A549 (cell line): ENCODE measurements around the gene RPTOR. TPM values are rescaled to one million over a fixed set of nuclear protein-coding genes. Genes with fewer than 3 reads are reported as not detected.

ENCODE experiments used
- ATAC-seq, 2 experiments: fragments of 200-7000 bp in 1 of 2; fragments of >200 bp in 1 of 2; cut with Nextera tagmentation in 1 of 2; cut with Tn5 transposase in 1 of 2; 3 replicates each; pipeline versions ENCODE4 v1.8.0 to v1.9.1; 2018 to 2020; ENCODE audit warnings: mild to moderate bottlenecking in 1 of 2, moderate library complexity in 1 of 2
- CTCF ChIA-PET: fragments of 300-600 bp; sonication (Branson Sonifier 250); formaldehyde crosslinking; extraction: SDS; loops from one replicate; lab custom pipeline; 2021; ENCODE audit warnings: antibody characterized with exemption, inconsistent platforms; lab: Yijun Ruan, JAX
- POLR2A ChIA-PET: fragments of 350-600 bp; formaldehyde crosslinking; extraction: SDS; loops from one replicate; lab custom pipeline; 2021; ENCODE audit warnings: antibody characterized with exemption, inconsistent platforms; lab: Yijun Ruan, JAX
- DNase-seq, 2 experiments: peaks; one replicate each; pipeline versions ENCODE4 v3.0.0 to v3.0.0-alpha.2; 2011 to 2016; ENCODE audit warnings: low read depth in 1 of 2, low spot score in 1 of 2
- FAIRE-seq: peaks from 2 replicates; lab custom pipeline; 2011; peaks lifted over from hg19 to GRCh38; lab: Jason Lieb, UNC
- H3K27ac ChIP-seq, 2 experiments: fragments of >200 bp; sonication (Bioruptor Twin); formaldehyde crosslinking; 3 replicates each; pipeline ENCODE4 v1.5.1; 2016 to 2017
- H3K4me1 ChIP-seq: fragments of >200 bp; sonication (Bioruptor Twin); formaldehyde crosslinking; 3 replicates; pipeline ENCODE4 v1.6.1; 2016
- H3K4me2 ChIP-seq: fragments of >200 bp; sonication (Bioruptor Twin); formaldehyde crosslinking; 3 replicates; pipeline ENCODE4 v1.6.1; 2016
- H3K4me3 ChIP-seq: fragments of >200 bp; sonication (Bioruptor Twin); formaldehyde crosslinking; 3 replicates; pipeline ENCODE4 v1.5.1; 2016
- H3K9me3 ChIP-seq: fragments of >200 bp; sonication (Bioruptor Twin); formaldehyde crosslinking; 3 replicates; pipeline ENCODE4 v1.6.1; 2016
- CBX8 ChIP-seq: fragments of 200-600 bp; sonication (generic); IDR thresholded peaks from 2 replicates; pipeline ENCODE4 v1.6.1; 2016
- CHD2 ChIP-seq: fragments of 150-350 bp; IDR thresholded peaks from 2 replicates; pipeline ENCODE4 v1.6.1; 2014; ENCODE audit warnings: low read length; ENCODE audit not compliant: partially characterized antibody
- CHD4 ChIP-seq: fragments of 200-600 bp; sonication (generic); IDR thresholded peaks from 2 replicates; pipeline ENCODE4 v1.6.1; 2016; ENCODE audit warnings: antibody characterized with exemption, mild to moderate bottlenecking, borderline replicate concordance
- ESRRA ChIP-seq: fragments of 150-350 bp; IDR thresholded peaks from 2 replicates; pipeline ENCODE4 v1.6.1; 2014; ENCODE audit warnings: mild to moderate bottlenecking, low read length, borderline replicate concordance
- FOSB ChIP-seq: fragments of 250-450 bp; sonication (Bioruptor Pico); IDR thresholded peaks from 2 replicates; pipeline ENCODE4 v1.5.0; 2020; ENCODE audit warnings: mild to moderate bottlenecking, moderate library complexity
- FOSL2 ChIP-seq, 2 experiments: fragments of 450-650 bp in 1 of 2; fragments of >200 bp in 1 of 2; sonication (Bioruptor Twin) in 1 of 2; formaldehyde crosslinking; IDR thresholded peaks; 2 replicates each; pipeline versions ENCODE4 v1.5.0 to v1.6.1; 2016 to 2020; ENCODE audit warnings: mild to moderate bottlenecking in 1 of 2, moderate library complexity in 1 of 2
- FOXS1 ChIP-seq: fragments of 250-450 bp; sonication (Bioruptor Pico); IDR thresholded peaks from 2 replicates; pipeline ENCODE4 v1.5.0; 2020; ENCODE audit warnings: mild to moderate bottlenecking, moderate library complexity
- HDAC2 ChIP-seq: fragments of 200-600 bp; sonication (generic); IDR thresholded peaks from 2 replicates; pipeline ENCODE4 v1.6.1; 2016
- HEYL ChIP-seq: fragments of 250-450 bp; sonication (Bioruptor Pico); IDR thresholded peaks from 2 replicates; pipeline ENCODE4 v1.8.0; 2021; ENCODE audit warnings: mild to moderate bottlenecking, moderate library complexity
- JUNB ChIP-seq: fragments of >200 bp; sonication (Bioruptor Twin); formaldehyde crosslinking; IDR thresholded peaks from 2 replicates; pipeline ENCODE4 v1.6.1; 2016
- KDM1A ChIP-seq: fragments of 200-600 bp; sonication (generic); IDR thresholded peaks from 2 replicates; pipeline ENCODE4 v1.6.1; 2016; ENCODE audit warnings: low read depth, mild to moderate bottlenecking
- KDM5A ChIP-seq: fragments of 200-600 bp; sonication (generic); IDR thresholded peaks from 2 replicates; pipeline ENCODE4 v1.6.1; 2016; ENCODE audit warnings: antibody characterized with exemption, mild to moderate bottlenecking
- MAFK ChIP-seq: fragments of 450-650 bp; IDR thresholded peaks from 2 replicates; pipeline ENCODE4 v1.6.1; 2014; ENCODE audit not compliant: partially characterized antibody
- NFE2L2 ChIP-seq: fragments of 150-350 bp; conservative IDR thresholded peaks from 2 replicates; pipeline ENCODE4 v1.6.1; 2014; ENCODE audit warnings: low read length
- POLR2A ChIP-seq: IDR thresholded peaks from 2 replicates; pipeline ENCODE4 v1.6.1; 2012; ENCODE audit warnings: mild to moderate bottlenecking, low read length
- RARB ChIP-seq: fragments of 250-450 bp; sonication (Bioruptor Pico); IDR thresholded peaks from 2 replicates; pipeline ENCODE4 v1.8.0; 2021; ENCODE audit warnings: mild to moderate bottlenecking, moderate library complexity
- RCOR1 ChIP-seq: fragments of 150-350 bp; IDR thresholded peaks from 2 replicates; pipeline ENCODE4 v1.6.1; 2014; ENCODE audit warnings: antibody characterized with exemption, low read length, low read depth
- RNF2 ChIP-seq: fragments of 200-600 bp; sonication (generic); IDR thresholded peaks from 2 replicates; pipeline ENCODE4 v1.6.1; 2016; ENCODE audit warnings: low read depth, mild to moderate bottlenecking, antibody characterized with exemption, moderate library complexity, borderline replicate concordance
- SMC3 ChIP-seq: fragments of >200 bp; sonication (Bioruptor Twin); formaldehyde crosslinking; IDR thresholded peaks from 3 replicates; pipeline ENCODE4 v1.6.1; 2018; ENCODE audit warnings: inconsistent platforms
- TP53 ChIP-seq: fragments of 250-450 bp; sonication (Bioruptor Pico); IDR thresholded peaks from 2 replicates; pipeline ENCODE4 v1.5.0; 2021; ENCODE audit warnings: mild to moderate bottlenecking, moderate library complexity
- ZC3H11A ChIP-seq: fragments of 450-650 bp; IDR thresholded peaks from 2 replicates; pipeline ENCODE4 v1.6.1; 2014; ENCODE audit warnings: antibody characterized with exemption, mild to moderate bottlenecking
- WGBS: methylation state at CpG from one replicate; pipeline ENCODE4 v1.1.6; 2017; ENCODE audit errors: missing lambda C conversion rate; 5-methylcytosine and 5-hydroxymethylcytosine counted together
- polyA plus RNA-seq, 4 experiments: library from polyadenylated mRNA; depleted of rRNA in 3 of 4; stranded (reverse); fragments of >200 nt; fragmentation: RNase III in 1 of 4; extraction: RNeasy Plus Mini Kit Qiagen cat#74134 plus additional on column Dnase treatment in 1 of 4; gene quantifications; 2 replicates in 3 of 4; 3 replicates in 1 of 4; pipeline ENCODE4 v1.2.3, GENCODE V29; 2011 to 2017
- TF ChIP-seq, protein P1 (sequence below): fragments of 250-450 bp; sonication (Bioruptor Pico); IDR thresholded peaks from 2 replicates; pipeline ENCODE4 v1.5.0; 2020; ENCODE audit warnings: low read depth, mild to moderate bottlenecking, moderate library complexity
- TF ChIP-seq, protein P2 (sequence below): fragments of >200 bp; sonication (Bioruptor Twin); formaldehyde crosslinking; IDR thresholded peaks from 2 replicates; pipeline ENCODE4 v1.6.1; 2016
- TF ChIP-seq, protein P3 (sequence below): fragments of 450-650 bp; IDR thresholded peaks from 2 replicates; pipeline ENCODE4 v1.6.1; 2014; ENCODE audit warnings: antibody characterized with exemption
- TF ChIP-seq, protein P4 (sequence below): IDR thresholded peaks from 2 replicates; pipeline ENCODE4 v1.6.1; 2012
- TF ChIP-seq, protein P5 (sequence below): fragments of 250-450 bp; sonication (Bioruptor Pico); IDR thresholded peaks from 2 replicates; pipeline ENCODE4 v1.5.0; 2021; ENCODE audit warnings: mild to moderate bottlenecking, moderate library complexity, borderline replicate concordance

RPTOR gene
- polyA plus RNA-seq, 2 of the 4 experiments (the other 2 are of a cell fraction): 10.8 to 27.1 TPM

DNA sequence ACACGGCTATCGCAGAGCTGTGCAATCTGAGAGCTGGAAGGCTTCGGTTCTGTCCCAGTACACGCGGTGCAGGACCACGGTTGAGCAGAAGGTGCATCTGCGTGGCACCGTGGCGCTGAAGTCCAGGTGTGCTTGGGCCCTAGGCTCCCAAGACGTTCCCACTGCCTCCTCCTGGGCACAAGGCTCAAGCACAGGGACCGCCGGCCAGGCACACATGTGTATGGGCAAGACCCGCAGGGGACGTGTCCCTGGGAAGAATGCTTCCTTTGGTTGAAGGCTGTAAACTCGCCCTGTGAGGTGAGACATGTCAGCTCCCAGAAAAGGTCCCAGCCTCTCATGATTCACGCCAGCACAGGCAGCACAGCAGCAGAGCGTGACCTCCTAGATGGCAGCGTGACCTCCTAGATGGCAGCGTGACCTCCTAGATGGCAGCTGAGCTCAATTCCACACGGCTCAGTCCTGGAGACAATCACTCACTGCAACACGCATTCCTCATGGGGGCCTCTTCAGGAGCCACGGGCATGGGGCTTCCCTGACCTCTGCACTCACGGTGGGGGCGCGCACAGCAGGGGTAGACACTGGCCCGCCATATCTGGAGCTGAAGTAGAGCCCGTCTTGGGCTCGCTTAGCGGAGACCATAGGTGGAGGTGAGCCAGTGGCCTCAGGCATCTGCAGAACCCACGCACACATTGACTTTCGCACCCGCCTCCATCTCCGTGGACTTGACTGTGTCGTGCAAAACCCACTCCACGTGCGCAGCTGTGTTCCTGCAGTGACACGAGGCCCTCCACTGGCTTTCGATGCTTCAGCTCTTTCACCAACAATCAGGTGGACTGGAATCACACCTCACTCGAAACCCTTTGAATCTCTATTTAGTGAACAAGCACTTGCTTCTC, 362.0 kb downstream of the RPTOR start:
- FAIRE-seq (no peak), DNase-seq (no peak), ATAC-seq (no peak)
- Histone ChIP-seq H3K9me3 (no peaks in the 10 kb centered on the region), H3K4me2 (no peak overlapping the region), H3K27ac (no peak overlapping the region), H3K4me3 (no peak overlapping the region), H3K4me1 (no peaks in the 10 kb centered on the region)
- 93% methylated on average over 39 of the region's 39 CpGs for WGBS
- POLR2A ChIA-PET: no interaction called here
- TF ChIP-seq RARB (CRISPR knock-in tag) (no peak), ESRRA (no peak), CHD2 (no peak), HEYL (CRISPR knock-in tag) (no peak), CHD4 (no peak), POLR2A (no peak), KDM1A (no peak), HDAC2 (no peak), NFE2L2 (no peak), TP53 (no peak), ZC3H11A (no peak), KDM5A (no peak), FOSL2 (IDR thresholded peaks at IDR 0.05) (no peak), FOSL2 (CRISPR knock-in tag; IDR thresholded peaks at IDR 0.05) (no peak), RCOR1 (no peak), FOSB (CRISPR knock-in tag) (no peak), JUNB (no peak), FOXS1 (CRISPR knock-in tag) (no peak)
- TF ChIP-seq, protein P1, sequence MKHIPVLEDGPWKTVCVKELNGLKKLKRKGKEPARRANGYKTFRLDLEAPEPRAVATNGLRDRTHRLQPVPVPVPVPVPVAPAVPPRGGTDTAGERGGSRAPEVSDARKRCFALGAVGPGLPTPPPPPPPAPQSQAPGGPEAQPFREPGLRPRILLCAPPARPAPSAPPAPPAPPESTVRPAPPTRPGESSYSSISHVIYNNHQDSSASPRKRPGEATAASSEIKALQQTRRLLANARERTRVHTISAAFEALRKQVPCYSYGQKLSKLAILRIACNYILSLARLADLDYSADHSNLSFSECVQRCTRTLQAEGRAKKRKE (CRISPR knock-in tag): no peak
- TF ChIP-seq, protein P2, sequence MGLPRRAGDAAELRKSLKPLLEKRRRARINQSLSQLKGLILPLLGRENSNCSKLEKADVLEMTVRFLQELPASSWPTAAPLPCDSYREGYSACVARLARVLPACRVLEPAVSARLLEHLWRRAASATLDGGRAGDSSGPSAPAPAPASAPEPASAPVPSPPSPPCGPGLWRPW: no peak
- CTCF ChIA-PET: interaction anchor here (0.9 kb wide), 1 partner anchor 75 kb away, joined by 3 read pairs; no protein-coding TSS in a partner anchor

DNA sequence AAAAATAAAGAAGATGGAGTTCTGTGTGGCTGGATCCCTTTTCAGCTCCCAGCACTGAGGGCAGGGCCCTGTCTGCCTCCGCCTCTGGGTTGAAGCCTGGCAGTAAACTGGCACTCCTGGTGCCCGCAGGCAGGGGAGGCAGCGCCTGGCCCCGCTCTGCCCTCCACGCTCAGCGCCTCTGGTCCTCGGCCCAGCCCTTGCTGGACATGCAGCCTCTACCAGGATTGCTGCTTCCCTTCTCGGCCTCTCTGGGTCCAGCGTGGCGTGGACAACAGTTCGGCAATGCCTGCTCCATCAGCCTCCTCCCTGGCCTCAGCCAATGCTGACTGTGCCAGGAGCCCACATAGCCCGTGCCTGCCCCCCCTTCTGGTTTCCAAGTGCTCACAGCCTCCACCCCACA, 362.6 kb downstream of the RPTOR start:
- H3K4me1 ChIP-seq: no peaks in the 10 kb centered on the region
- FAIRE-seq (no peak), ATAC-seq (no peak), DNase-seq (no peak)
- TF ChIP-seq, protein P3, sequence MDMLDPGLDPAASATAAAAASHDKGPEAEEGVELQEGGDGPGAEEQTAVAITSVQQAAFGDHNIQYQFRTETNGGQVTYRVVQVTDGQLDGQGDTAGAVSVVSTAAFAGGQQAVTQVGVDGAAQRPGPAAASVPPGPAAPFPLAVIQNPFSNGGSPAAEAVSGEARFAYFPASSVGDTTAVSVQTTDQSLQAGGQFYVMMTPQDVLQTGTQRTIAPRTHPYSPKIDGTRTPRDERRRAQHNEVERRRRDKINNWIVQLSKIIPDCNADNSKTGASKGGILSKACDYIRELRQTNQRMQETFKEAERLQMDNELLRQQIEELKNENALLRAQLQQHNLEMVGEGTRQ: no peak
- TF ChIP-seq RCOR1: no peak
- TF ChIP-seq CBX8: no peak
- H3K4me2 ChIP-seq: no peak overlapping the region
- H3K27ac ChIP-seq: no peak overlapping the region
- 93% methylated on average over 12 of the region's 12 CpGs for WGBS
- POLR2A ChIA-PET: no interaction called here
- no peak overlapping the region for H3K4me3 ChIP-seq
- H3K9me3 ChIP-seq: no peaks in the 10 kb centered on the region
- CTCF ChIA-PET: interaction anchor here (3.7 kb wide), 1 partner anchor 7 kb away, joined by 29 read pairs; no protein-coding TSS in a partner anchor

DNA sequence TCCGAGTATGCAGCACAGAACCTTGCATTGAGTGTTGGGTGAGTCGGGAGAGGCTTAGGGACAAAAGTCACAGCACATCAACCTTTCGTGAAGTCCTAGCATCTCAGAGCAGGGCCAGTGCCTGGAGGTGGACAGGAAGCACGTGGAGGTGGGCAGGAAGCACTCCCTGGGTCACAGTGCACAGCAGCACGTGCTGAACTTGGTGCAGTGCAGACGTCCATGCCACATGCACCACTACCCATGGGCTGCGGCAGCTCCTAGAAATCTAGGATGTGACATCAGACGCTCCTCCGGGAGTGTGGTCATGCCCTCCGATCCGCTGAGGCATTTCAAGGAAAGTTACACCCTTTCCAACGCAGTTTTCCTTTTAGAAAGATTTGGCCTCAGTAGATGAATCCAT, 363.6 kb downstream of the RPTOR start:
- DNase-seq (no peak), FAIRE-seq (no peak), ATAC-seq (no peak)
- ChIA-PET POLR2A (no interaction called here), CTCF (interaction anchor here (0.7 to 3.7 kb wide), 8 partner anchors 8 to 481 kb away, joined by 3 to 29 read pairs (median 4); no protein-coding TSS in a partner anchor)
- no peak overlapping the region for H3K27ac ChIP-seq
- no peaks in the 10 kb centered on the region for H3K4me1 ChIP-seq
- H3K4me3 ChIP-seq: no peak overlapping the region
- WGBS: 87% methylated on average over 12 of the region's 12 CpGs
- H3K4me2 ChIP-seq: no peak overlapping the region
- H3K9me3 ChIP-seq: no peaks in the 10 kb centered on the region
- TF ChIP-seq HDAC2: no peak
- no peak for TF ChIP-seq SMC3
- no peak for TF ChIP-seq TP53
- TF ChIP-seq CHD2: no peak
- TF ChIP-seq, protein P1 (CRISPR knock-in tag): no peak
- no peak for TF ChIP-seq KDM1A
- no peak for TF ChIP-seq FOXS1 (CRISPR knock-in tag)
- TF ChIP-seq, protein P4, sequence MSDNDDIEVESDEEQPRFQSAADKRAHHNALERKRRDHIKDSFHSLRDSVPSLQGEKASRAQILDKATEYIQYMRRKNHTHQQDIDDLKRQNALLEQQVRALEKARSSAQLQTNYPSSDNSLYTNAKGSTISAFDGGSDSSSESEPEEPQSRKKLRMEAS: no peak
- no peak for TF ChIP-seq RCOR1
- TF ChIP-seq KDM5A: no peak
- TF ChIP-seq, protein P3: no peak
- no peak for TF ChIP-seq ESRRA
- TF ChIP-seq CHD4: no peak
- no peak for TF ChIP-seq ZC3H11A
- TF ChIP-seq RNF2: no peak
- no peak for TF ChIP-seq MAFK
- TF ChIP-seq HEYL (CRISPR knock-in tag): no peak
- TF ChIP-seq, protein P5, sequence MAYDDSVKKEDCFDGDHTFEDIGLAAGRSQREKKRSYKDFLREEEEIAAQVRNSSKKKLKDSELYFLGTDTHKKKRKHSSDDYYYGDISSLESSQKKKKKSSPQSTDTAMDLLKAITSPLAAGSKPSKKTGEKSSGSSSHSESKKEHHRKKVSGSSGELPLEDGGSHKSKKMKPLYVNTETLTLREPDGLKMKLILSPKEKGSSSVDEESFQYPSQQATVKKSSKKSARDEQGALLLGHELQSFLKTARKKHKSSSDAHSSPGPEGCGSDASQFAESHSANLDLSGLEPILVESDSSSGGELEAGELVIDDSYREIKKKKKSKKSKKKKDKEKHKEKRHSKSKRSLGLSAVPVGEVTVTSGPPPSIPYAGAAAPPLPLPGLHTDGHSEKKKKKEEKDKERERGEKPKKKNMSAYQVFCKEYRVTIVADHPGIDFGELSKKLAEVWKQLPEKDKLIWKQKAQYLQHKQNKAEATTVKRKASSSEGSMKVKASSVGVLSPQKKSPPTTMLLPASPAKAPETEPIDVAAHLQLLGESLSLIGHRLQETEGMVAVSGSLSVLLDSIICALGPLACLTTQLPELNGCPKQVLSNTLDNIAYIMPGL (CRISPR knock-in tag): no peak
- TF ChIP-seq JUNB: no peak
